Head of caudate nucleus (tissue), 42 donors: ENCODE data around the gene WNT2.

Source experiments
- DNase-seq, 42 donors: peaks; one replicate each; pipeline versions ENCODE4 v3.0.0 to v3.0.0-alpha.2; 2020 to 2021; ENCODE audit warnings: mixed read lengths in 7 of 42
- intact Hi-C: fragments of 100-400 bp; cut with DNase I; formaldehyde crosslinking; loops from one replicate; pipeline ENCODE4 v1.15.0; 2022

WNT2 gene

DNA sequence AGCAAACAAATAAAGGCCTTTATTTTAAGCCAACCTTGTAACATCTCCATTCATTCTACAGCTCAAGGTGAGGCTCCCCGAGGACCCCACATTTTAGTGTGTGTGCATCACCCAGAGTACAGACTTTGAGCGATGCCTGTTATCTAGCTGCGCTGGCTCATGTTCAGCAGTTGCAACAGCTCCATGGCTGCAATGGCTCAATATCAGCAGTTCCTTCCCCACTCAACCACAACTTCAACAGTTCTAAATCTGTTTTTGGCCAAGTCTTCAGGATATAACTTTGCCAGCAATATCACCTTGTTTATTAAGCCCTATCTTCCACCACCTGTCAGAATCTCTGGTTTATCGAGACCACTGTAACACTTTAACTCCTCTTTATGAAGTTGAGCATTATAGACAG is 95.8 kb downstream of the WNT2 start:
- no peak for DNase-seq
- intact Hi-C loops = no loop called here

DNA sequence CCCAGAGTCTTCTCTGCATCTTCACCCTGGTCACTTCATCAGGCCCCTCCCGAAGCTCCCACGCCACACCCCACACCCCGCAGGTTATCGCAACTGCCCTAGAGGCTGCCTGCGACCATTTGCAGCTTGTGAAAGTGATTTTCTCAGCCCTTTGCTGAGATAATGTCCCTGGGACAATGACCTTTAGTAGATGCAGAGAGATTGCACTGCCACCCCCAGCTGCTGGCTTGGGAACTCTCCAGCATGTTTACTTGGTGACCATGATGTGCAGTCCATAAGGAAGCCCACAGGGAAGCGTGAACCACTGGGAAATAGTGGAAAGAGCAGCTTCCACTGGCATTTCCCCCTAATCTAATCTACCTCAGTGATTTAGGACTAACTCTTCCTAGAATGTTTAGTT is 97.3 kb downstream of the WNT2 start:
- intact Hi-C loops = no loop called here
- DNase-seq = no peak
